Measurements from ENCODE around the gene IBSP.

Gene IBSP

DNA sequence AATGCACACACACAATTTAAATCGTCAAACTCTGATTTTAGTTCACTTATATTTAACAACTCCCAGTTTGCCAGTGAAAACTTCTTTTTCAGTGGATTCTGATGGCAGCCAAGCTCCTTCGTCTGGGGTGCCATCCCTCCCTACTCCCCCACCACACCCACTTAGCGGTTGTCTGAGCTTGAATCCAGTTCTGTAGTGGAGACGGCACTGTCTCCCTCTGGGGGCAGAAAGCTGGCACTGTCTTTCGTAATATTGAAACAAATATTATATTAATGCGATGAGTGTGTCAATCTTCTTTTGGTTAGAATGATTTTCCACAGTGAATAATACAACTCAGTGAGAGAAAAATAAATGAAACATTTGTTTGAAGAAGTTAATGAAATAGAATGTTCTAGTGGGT, 38.9 kb downstream of the IBSP start:
- no peak for DNase-seq (ENCODE audit: low spot score)

DNA sequence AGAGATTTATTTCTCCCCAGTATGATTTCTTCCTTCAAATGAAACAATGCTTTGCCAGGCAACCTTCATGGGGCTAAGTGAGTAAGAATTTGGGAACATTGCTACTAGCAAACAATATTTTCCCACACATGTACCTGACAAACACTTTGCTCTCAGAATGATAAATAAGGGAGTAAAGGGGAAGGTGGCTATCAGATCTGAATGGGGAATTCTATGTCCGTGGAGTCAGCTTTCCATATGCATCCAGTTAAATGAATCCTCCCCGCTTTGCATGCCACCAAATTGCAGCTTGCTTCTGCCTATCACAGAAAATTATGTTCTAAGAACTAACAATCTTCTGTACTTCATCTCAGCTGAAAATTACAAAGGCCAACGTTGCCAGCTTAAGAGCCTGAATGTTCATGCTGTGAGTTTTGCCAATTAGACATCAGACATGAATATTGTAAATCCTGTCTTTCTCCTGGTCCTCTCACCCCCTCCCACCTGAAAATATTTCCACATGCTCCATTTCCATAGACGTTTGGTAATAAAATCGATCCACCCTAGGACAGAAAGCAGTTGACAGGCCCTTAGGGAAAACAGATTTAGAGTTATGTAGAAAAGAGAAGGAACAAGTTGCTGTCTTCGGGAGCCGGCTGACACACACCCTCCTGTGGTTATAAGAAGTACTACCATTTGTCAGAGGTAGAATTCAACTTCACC, 39.7 kb downstream of the IBSP start:
- DNase-seq (ENCODE audit: low spot score) = peak; percentile 56

DNA sequence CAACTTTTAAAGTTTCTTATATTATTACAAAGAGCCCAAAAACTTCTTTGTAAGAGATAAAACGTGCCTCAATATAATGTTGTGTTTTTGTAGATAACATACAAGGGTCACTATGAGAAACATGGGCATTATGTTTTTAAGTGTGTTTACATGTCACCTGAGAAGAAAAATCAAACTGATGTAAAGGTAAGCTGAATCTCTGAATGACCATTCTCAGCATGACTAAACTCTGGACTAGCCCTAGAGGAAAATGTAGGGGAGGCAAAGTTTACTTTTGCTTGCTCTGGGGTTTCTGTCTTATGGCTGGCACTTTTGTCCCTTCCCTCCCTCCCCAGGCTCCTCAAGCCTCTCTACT, 40.2 kb downstream of the IBSP start:
- no peak for DNase-seq (ENCODE audit: low spot score)

DNA sequence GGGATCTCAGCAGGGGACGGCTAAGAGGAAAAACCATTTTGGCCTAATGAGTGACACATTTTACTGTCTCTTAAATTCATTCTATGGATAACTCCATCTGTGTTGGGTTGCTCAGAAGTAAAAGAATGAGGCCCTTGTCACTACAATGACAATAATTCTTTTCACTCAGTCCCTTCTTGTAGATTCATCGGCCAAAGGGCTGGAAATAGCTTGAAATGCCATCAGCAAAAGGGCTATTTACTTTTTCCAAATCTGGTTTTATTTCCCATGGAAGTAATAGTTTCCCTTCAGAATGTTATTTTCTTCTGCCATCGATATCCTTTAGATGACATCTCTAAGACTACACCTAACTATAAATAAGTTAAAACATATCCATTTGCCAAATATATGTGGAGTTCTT, 40.8 kb downstream of the IBSP start:
- DNase-seq (ENCODE audit: low spot score) = no peak

DNA sequence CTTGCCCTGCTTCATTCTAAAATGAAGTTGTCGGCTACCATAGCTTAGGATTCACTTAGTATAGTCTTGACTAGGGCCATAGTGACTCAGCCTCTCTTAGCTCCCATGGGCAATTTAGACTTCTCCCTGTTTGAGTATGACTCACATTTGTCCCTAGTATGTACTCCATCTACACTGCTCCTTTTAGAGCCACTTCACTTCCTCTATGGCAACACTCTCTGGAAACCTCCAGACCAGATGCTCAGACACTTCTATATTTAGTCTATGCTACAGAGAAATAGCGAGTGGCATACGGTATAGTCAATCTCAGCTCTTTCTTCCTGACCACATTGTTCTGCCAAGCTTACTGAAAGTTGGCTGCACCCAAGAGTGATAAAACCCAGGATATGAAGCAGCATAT, 44.6 kb downstream of the IBSP start:
- DNase-seq (ENCODE audit: low spot score) = peak; percentile 44

DNA sequence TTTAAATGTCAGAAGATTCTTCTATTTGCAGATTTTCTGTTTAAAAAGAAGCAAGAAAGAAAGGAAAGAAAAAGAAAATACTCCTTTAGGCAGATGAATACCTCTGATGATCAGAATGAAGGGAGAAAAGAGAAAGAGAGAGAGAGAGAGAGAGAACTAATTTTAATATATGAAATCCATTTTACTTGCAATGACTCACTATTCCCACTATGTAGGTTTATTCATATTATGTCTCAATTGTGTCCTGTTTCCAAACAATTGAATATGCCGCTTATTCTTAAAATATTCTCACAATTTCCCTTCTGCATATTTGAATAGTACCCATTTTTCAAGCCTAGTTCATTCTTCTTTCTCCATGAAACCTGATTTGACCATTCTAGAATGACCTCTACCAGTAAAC, 45.1 kb downstream of the IBSP start:
- DNase-seq (ENCODE audit: low spot score) = no peak

DNA sequence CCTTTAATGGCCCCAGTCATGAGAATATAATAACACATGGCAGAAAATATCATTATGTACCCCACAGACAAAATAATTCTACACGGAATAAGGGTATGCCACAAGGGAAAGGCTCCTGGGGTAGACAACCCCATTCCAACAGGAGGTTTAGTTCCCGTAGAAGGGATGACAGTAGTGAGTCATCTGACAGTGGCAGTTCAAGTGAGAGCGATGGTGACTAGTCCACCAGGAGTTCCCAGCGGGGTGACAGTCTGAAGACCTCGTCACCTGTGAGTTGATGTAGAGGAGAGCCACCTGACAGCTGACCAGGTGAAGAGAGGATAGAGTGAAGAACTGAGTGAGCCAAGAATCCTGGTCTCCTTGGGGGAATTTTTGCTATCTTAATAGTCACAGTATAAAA, 46.9 kb downstream of the IBSP start:
- no peak for DNase-seq (ENCODE audit: low spot score)

DNA sequence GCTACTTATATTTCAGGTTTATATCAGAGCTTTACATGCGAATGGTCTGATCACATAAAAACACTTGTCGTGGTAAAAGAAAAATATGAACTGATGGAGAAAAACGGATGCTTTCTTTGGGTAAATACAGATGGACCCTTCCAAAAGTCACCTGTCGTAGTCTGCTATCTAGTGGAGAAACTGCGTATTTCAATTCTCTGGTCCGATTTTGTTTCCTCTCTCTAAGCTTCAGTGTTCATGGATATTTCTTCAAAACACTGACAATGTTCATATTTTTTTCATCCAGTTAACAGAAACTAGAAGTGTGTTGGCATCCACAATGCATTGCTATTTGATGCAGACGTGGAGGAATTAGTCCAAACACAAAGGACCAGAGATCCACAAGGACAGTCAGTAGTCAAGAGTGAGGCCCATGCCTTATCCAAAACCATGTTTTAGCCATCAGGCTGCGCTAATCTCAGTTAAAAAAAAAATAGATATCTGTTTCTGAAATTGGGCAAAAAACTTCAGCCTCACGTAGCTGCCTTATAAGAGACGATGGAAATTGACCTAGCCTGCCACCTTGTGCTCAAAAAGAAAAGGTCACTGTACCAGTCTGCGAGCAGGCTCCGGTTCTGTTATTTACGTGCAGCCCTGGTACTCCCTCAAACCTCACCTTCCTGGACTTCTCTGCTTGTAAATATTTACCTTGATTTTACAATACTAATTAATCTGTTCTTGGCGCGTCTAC, 49.4 kb downstream of the IBSP start:
- DNase-seq (ENCODE audit: low spot score) = peak; percentile 76

DNA sequence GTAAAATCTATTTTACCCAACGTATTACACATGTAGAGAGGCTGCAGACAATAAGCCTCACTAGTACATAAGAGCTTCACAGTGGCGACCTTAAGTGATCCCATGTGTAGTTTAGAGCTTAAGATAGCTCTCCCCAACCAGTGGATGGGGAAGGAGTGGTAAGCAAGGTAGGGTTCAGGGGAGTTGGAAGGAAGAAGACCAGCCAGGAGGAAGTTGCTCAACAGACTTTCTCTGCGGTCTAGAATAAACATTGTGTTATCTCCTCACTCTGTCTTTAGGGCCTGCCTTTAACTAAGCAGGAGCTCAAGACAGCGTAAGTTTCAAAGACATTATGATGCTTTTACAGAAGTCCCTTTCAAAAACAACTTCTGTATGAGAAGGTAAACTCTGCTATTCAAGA, 50.3 kb downstream of the IBSP start:
- DNase-seq (ENCODE audit: low spot score) = no peak

DNA sequence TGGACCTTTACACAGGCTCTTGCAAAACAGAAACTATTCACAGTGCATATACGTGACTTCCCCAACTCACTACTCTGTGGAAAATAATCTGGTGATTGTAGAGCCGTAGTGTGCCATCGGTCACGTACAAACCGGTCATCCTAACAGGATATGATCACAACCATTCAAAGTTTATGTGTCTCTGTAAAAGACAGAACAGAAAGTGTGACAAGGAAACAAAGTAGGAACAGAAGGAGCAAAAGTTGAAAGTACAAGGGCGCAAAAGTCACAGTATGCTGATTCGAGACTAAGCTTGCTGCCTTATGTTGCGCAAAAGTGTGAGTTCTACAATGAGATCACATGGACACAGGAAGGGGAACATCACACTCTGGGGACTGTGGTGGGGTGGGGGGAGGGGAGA, 52.0 kb downstream of the IBSP start:
- DNase-seq (ENCODE audit: low spot score) = no peak

DNA sequence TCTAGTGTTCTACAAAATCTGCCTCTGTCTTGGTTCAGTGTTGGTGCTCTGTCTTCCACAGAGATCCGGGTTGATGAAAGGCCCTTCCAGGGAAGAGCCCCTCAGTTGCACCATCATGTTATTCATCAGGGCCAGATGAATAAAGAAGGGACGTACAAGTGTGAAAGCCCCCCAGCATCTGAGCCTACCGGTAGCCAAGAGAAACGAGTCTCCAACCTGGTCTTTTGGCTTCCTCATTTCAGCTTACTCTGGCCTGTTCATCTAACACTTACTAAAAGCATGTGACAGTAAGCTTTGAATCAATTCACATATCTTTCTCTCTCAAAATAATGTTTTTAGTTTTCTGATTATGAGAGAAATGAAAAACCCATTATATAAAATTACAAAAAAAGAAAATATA, 52.6 kb downstream of the IBSP start:
- no peak for DNase-seq (ENCODE audit: low spot score)

DNA sequence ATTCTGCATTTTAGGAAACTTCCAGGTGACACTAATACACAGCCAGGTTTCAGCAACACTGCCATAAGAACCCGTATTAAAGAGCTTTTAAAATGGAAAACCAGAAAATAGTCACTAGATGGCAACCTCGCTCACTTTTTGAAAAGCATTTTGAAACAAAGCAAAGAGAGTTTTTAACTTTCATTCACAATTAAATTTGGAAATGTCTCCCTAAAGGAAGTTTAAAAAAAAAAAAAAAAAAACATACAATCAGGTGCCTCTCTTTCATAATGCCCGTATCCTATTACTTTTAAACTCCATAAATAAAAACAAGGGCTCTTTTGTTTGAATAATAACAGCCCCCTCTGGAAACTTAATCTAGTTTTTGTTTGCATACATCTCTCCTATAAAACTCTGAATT, 53.8 kb downstream of the IBSP start:
- peak; percentile 66 for DNase-seq (ENCODE audit: low spot score)

DNA sequence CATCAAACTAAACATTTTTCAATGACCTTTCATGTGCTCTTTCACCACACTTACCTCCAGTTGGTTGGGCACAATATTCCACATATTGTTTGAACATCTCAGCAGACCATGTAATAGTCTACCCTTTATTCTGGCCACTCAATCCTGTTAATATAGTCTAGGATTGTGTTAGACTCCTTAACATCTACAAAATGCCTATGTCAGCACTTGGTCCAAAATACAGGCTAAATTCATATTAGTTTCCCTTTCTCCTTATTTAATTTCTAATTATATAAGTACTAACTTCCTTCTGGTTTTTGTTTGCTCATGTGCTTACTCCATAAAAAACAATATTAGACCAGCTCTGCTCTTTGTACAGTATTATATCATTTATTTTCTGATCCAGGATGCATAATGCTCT, 54.5 kb downstream of the IBSP start:
- DNase-seq (ENCODE audit: low spot score) = no peak

DNA sequence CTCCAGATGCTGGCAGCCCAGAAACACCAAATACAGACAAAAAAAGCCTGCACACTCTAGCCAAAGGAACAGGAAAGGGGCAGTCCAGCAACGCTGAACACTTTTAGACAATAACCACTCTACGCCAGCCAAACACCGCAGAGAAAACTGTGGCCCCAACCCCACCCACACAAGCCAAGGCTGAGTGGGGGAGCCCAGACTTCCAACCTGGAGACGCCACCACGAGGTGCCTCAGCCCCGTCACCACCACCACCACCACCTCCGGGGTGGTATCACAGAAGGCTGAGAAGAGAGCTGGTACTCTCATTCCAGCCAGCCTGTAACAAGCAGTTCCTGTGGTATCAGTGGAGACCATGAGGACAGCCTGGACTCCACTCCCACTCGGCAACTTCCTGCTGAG, 56.2 kb downstream of the IBSP start:
- no peak for DNase-seq (ENCODE audit: low spot score)

DNA sequence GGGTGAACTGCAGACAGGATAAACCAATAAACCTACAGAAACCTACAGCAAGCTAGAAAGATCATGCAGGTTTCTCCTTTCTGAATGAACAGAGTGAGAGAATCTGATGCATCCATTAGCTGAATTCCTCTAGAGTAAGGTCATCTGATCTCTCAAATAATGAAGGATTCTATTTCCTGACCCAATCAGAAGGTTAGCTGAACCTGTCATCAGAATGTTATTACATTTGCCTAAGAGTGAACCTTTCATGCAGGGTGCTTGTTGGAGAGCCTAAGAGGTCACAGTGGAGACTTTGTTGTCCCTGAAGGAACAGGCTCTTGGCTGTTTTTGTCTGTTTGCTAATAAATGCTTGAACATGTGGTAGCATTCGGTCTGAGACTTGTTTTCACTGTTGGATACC, 57.5 kb downstream of the IBSP start:
- DNase-seq (ENCODE audit: low spot score) = peak; percentile 35

DNA sequence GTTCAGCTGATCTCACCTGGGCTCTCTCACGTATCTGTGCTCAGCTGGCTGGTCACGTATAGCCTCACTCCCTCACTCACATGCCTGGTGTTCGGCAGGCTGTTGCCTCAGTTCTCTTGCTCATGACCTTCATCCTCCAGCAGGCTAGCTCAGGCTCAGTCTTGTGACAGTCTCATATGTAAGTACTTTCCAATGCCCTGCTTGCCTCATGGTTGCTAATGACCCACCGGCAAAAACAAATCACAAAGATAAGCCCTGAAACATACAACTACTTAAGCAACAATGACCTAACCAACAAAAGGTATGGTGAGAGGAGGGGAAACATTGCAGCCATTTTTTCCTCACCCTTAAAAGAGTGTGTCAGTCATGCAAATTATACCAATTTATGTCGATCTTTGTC, 58.4 kb downstream of the IBSP start:
- no peak for DNase-seq (ENCODE audit: low spot score)
